ENCODE measurements around the gene GZMM. TPM values are rescaled to one million over a fixed set of nuclear protein-coding genes. Genes with fewer than 3 reads are reported as not detected.
"Not testable (repeated sequence)": the region's sequence is repeated elsewhere in the genome, so short reads cannot be mapped to it uniquely, and the experiment has no call there.

Gene GZMM
- total RNA-seq, 4 donors from 2014 or later, result 0.78 to 1.9 TPM; not detected in 2

- 86 to 93% methylated on average over 9 to 22 of the region's 27 CpGs for WGBS, 2 donors
- Histone ChIP-seq H3K27ac (no peak overlapping the region), H3K9me3 (no peaks in the 10 kb centered on the region), H3K4me1 (peaks cover 0 to 5% of the 10 kb centered on the region in 2 donors), H3K4me3 (replicated peaks in 1 of 3) (no peak overlapping the region), H3K27me3 (peaks cover 6% of the 10 kb centered on the region), H3K36me3 (peaks cover 29 to 30% of the 10 kb centered on the region in 2 donors)
- TF ChIP-seq POLR2A (IDR thresholded peaks at IDR 0.05) (no peak), CTCF (IDR thresholded peaks at IDR 0.05) (no peak)
- no peak for DNase-seq
- intact Hi-C loops (cut with DNase I), result no loop called here
Observed at GRCh38 chr19:583198-583967, 39.5 kb downstream of the GZMM start.

- Histone ChIP-seq H3K27ac (no peak overlapping the region), H3K27me3 (peaks cover 9% of the 10 kb centered on the region), H3K9me3 (no peaks in the 10 kb centered on the region), H3K4me1 (peaks cover 0 to 8% of the 10 kb centered on the region in 2 donors), H3K4me3 (replicated peaks in 1 of 3) (no peak overlapping the region), H3K36me3 (peaks cover 29 to 30% of the 10 kb centered on the region in 2 donors)
- TF ChIP-seq CTCF (IDR thresholded peaks at IDR 0.05) (no peak), POLR2A (IDR thresholded peaks at IDR 0.05) (no peak)
- no peak for DNase-seq
- 74 to 100% methylated on average over 2 to 5 of the region's 5 CpGs for WGBS, 2 donors
- intact Hi-C loops (cut with DNase I), result no loop called here
Observed at GRCh38 chr19:583968-584239, 40.1 kb downstream of the GZMM start.

DNA sequence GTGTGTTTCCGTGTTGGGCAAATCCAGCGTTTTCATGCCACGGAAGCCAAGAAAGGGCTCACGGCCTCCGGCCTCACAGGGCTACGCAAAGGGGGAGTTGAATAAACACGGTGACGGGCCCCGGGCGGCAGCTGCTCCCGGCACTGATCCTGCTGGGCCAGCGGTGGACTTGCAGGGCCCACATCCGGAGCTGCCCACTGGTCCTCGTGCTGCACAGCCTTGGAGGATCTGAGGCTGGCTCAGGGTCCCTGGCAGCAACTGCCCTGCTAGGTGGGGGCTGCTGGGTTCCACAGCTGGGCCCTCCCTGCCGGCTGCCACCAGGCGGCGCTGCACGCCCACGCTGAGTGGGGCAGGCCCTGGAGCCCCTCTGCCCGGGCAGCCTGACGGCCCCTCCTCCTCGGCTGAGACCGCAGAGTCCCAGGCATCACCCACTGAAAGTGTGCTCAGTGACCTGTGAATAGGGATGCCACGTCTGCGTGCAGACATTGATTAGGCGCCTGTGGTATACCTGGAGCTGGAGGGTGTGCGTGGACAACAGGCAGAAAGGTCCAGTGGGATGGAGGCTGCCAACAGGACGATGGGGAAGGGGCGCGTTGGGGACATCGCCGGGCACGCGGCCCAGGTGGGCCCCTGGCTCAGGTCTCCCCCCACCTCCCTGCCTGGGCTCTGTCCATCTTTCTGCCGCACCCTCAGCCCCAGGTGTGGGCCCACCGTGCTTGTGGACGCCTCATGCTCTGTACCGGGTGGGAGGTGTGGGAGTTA lies 40.6 kb downstream of the GZMM start:
- Histone ChIP-seq H3K27ac (no peak overlapping the region), H3K9me3 (no peaks in the 10 kb centered on the region), H3K36me3 (peaks cover 29 to 30% of the 10 kb centered on the region in 2 donors), H3K4me3 (replicated peaks in 1 of 3) (no peak overlapping the region), H3K27me3 (peaks cover 9% of the 10 kb centered on the region), H3K4me1 (peaks cover 0 to 10% of the 10 kb centered on the region in 2 donors)
- intact Hi-C loops (cut with DNase I), result no loop called here
- TF ChIP-seq CTCF (IDR thresholded peaks at IDR 0.05) (peak; percentile 32 to 68 (median 44)), POLR2A (IDR thresholded peaks at IDR 0.05) (no peak)
- WGBS, 2 donors, result 49 to 61% methylated on average over 17 of the region's 38 CpGs
- peak in 1 of 2 donors; percentile 14 for DNase-seq

DNA sequence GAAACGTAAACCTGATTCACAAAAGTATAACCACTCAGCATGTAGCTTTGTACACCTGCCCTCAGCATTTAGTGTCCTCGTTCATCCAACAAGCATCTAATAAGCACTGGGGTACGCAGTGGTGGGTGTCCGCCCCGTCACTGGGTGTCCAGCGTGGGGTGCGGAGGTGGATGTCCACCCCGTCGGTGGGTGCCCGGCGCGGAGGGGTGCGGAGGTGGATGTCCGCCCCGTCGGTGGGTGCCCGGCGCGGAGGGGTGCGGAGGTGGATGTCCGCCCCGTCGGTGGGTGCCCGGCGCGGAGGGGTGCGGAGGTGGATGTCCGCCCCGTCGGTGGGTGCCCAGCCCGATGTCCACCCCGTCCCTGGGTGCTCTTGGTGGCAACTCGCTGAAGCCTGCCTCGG lies 41.3 kb downstream of the GZMM start:
- intact Hi-C loops (cut with DNase I), result not testable (repeated sequence)

GRCh38 chr19:585551-586110 lies 41.8 kb downstream of the GZMM start:
- TF ChIP-seq CTCF (IDR thresholded peaks at IDR 0.05) (no peak), POLR2A (IDR thresholded peaks at IDR 0.05) (no peak)
- intact Hi-C loops (cut with DNase I), result no loop called here
- Histone ChIP-seq H3K4me3 (replicated peaks in 1 of 3) (no peak overlapping the region), H3K9me3 (no peaks in the 10 kb centered on the region), H3K27ac (no peak overlapping the region), H3K4me1 (peaks cover 0 to 14% of the 10 kb centered on the region in 2 donors), H3K27me3 (peaks cover 9% of the 10 kb centered on the region), H3K36me3 (peaks cover 25% of the 10 kb centered on the region in 2 donors)
- 57 to 63% methylated on average over 7 to 10 of the region's 10 CpGs for WGBS, 2 donors
- DNase-seq, result no peak

More for the DNA sequence above, 41.3 kb downstream of the GZMM start:
- H3K36me3 ChIP-seq, result peaks cover 29% of the 10 kb centered on the region in 2 donors
- WGBS, 2 donors, result 86 to 87% methylated on average over 28 to 33 of the region's 34 CpGs
- peaks cover 0 to 11% of the 10 kb centered on the region in 2 donors for H3K4me1 ChIP-seq
- H3K9me3 ChIP-seq; H3K4me3 ChIP-seq (replicated peaks in 1 of 3); DNase-seq; H3K27me3 ChIP-seq; H3K27ac ChIP-seq: not testable (repeated sequence)

Measured in thyroid gland (tissue), 4 donors.